ENCODE results near the gene MYO10. TPM values are rescaled to one million over a fixed set of nuclear protein-coding genes. Genes with fewer than 3 reads are reported as not detected.

MYO10 gene
- total and polyA plus RNA-seq, 2 of the 8 experiments (the other 6 are each of a cell fraction or from before 2014, with no cell fraction given) = 21.5 to 107 TPM

DNA sequence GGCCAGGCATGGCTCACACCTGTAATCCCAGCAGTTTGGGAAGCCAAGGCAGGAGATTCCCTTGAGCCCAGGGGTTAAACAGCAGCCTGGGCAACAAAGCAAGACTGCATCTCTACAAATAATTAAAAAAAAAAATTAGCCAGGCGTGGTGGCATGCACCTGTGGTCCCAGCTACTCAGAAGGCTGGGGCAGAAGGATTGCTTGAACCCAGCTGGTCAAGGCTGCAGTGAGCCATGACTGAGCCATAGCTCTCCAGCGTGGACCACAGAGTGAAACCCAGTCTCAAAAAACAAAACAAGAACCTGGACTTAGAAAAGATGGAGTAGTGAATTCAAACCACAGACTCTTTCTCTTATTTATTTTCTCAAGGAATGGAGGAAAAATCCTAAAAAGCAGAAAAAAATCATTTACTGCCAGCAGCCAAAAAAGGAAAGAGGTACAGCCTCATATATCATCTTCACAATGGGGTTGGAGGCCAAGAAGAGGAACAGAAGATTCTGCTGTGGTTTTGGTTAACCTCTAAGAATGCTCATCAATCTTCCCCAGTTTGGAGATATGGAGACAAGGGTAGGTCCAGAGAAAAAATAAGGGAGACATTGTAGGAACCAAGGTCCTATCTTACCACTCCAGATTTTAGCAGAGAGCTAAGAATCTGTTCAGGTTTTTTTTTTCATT is 40.0 kb upstream of the MYO10 start (continued):
- TF ChIP-seq CTBP2 (IDR thresholded peaks at IDR 0.05; ENCODE audit: borderline replicate concordance, insufficient read depth, insufficient read length, low read length) (no peak), EP300 (IDR thresholded peaks at IDR 0.05; ENCODE audit: borderline replicate concordance in 1 of 2, low read depth in 2 of 2, low read length in 2 of 2) (no peak)
- TF ChIP-seq, protein P1, sequence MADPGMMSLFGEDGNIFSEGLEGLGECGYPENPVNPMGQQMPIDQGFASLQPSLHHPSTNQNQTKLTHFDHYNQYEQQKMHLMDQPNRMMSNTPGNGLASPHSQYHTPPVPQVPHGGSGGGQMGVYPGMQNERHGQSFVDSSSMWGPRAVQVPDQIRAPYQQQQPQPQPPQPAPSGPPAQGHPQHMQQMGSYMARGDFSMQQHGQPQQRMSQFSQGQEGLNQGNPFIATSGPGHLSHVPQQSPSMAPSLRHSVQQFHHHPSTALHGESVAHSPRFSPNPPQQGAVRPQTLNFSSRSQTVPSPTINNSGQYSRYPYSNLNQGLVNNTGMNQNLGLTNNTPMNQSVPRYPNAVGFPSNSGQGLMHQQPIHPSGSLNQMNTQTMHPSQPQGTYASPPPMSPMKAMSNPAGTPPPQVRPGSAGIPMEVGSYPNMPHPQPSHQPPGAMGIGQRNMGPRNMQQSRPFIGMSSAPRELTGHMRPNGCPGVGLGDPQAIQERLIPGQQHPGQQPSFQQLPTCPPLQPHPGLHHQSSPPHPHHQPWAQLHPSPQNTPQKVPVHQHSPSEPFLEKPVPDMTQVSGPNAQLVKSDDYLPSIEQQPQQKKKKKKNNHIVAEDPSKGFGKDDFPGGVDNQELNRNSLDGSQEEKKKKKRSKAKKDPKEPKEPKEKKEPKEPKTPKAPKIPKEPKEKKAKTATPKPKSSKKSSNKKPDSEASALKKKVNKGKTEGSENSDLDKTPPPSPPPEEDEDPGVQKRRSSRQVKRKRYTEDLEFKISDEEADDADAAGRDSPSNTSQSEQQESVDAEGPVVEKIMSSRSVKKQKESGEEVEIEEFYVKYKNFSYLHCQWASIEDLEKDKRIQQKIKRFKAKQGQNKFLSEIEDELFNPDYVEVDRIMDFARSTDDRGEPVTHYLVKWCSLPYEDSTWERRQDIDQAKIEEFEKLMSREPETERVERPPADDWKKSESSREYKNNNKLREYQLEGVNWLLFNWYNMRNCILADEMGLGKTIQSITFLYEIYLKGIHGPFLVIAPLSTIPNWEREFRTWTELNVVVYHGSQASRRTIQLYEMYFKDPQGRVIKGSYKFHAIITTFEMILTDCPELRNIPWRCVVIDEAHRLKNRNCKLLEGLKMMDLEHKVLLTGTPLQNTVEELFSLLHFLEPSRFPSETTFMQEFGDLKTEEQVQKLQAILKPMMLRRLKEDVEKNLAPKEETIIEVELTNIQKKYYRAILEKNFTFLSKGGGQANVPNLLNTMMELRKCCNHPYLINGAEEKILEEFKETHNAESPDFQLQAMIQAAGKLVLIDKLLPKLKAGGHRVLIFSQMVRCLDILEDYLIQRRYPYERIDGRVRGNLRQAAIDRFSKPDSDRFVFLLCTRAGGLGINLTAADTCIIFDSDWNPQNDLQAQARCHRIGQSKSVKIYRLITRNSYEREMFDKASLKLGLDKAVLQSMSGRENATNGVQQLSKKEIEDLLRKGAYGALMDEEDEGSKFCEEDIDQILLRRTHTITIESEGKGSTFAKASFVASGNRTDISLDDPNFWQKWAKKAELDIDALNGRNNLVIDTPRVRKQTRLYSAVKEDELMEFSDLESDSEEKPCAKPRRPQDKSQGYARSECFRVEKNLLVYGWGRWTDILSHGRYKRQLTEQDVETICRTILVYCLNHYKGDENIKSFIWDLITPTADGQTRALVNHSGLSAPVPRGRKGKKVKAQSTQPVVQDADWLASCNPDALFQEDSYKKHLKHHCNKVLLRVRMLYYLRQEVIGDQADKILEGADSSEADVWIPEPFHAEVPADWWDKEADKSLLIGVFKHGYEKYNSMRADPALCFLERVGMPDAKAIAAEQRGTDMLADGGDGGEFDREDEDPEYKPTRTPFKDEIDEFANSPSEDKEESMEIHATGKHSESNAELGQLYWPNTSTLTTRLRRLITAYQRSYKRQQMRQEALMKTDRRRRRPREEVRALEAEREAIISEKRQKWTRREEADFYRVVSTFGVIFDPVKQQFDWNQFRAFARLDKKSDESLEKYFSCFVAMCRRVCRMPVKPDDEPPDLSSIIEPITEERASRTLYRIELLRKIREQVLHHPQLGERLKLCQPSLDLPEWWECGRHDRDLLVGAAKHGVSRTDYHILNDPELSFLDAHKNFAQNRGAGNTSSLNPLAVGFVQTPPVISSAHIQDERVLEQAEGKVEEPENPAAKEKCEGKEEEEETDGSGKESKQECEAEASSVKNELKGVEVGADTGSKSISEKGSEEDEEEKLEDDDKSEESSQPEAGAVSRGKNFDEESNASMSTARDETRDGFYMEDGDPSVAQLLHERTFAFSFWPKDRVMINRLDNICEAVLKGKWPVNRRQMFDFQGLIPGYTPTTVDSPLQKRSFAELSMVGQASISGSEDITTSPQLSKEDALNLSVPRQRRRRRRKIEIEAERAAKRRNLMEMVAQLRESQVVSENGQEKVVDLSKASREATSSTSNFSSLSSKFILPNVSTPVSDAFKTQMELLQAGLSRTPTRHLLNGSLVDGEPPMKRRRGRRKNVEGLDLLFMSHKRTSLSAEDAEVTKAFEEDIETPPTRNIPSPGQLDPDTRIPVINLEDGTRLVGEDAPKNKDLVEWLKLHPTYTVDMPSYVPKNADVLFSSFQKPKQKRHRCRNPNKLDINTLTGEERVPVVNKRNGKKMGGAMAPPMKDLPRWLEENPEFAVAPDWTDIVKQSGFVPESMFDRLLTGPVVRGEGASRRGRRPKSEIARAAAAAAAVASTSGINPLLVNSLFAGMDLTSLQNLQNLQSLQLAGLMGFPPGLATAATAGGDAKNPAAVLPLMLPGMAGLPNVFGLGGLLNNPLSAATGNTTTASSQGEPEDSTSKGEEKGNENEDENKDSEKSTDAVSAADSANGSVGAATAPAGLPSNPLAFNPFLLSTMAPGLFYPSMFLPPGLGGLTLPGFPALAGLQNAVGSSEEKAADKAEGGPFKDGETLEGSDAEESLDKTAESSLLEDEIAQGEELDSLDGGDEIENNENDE (IDR thresholded peaks at IDR 0.05; ENCODE audit: insufficient replicate concordance, low read length) = no peak
